ENCODE results near the gene SLC35A5. TPM values are rescaled to one million over a fixed set of nuclear protein-coding genes. Genes with fewer than 3 reads are reported as not detected.

Gene SLC35A5
- total and polyA plus RNA-seq, 2 of the 4 experiments (the other 2 are of a cell fraction), result 19.5 to 25.6 TPM

DNA sequence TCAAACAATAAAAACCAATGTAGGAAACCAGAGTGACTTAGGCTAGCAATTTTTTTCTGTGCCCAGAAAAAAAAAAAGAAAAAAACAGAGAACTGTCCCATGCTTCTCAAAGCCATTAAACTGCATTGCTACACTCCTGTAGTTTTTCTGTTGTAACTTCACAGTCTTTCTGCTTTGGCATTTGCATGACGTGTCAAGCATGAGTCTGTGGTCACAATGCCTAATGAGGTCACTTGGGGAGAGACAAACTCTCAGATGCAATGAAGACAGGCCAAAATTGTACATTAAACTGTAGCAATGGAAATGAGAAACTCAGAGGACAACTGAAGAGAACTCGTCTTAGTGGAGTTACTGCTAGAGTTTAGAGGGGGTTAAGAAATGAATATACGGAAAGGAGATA, 48.3 kb downstream of the SLC35A5 start:
- Histone ChIP-seq H3K4me3 (ENCODE audit: insufficient read depth, low read depth, low read length) (no peak overlapping the region), H2AK5ac (ENCODE audit: low read depth, low read length) (no peak overlapping the region), H3K4ac (ENCODE audit: low read depth, low read length) (no peak overlapping the region), H3K27me3 (ENCODE audit: control insufficient read depth, insufficient read depth, low read length) (no peaks in the 10 kb centered on the region), H3K9ac (ENCODE audit: low read depth, low read length) (no peak overlapping the region), H3K18ac (ENCODE audit: low read depth, low read length) (no peak overlapping the region), H2BK5ac (ENCODE audit: low read depth, low read length, poor library complexity, severe bottlenecking) (no peak overlapping the region), H3K79me1 (ENCODE audit: low read depth in 1 of 2, low read length in 2 of 2) (no peaks in the 10 kb centered on the region; a peak in 1 of 4 replicates), H3K23ac (ENCODE audit: low read depth, low read length) (no peak overlapping the region), H2BK20ac (ENCODE audit: low read depth, low read length) (no peak overlapping the region), H3K56ac (ENCODE audit: extremely low read depth, insufficient read depth, low read length) (no peak overlapping the region), H3K9me3 (ENCODE audit: control insufficient read depth, insufficient read depth, low read length) (no peaks in the 10 kb centered on the region), H3K27ac (ENCODE audit: insufficient read depth, low read length) (no peak overlapping the region), H2BK15ac (ENCODE audit: low read depth, low read length) (no peak overlapping the region), H4K8ac (ENCODE audit: low read depth in 2 of 2, low read length in 2 of 2) (no peak overlapping the region), H3K4me1 (ENCODE audit: control insufficient read depth, insufficient read depth, low read length) (no peaks in the 10 kb centered on the region), H2BK120ac (ENCODE audit: low read depth, low read length) (no peak overlapping the region), H2AK9ac (replicated peaks; ENCODE audit: low read depth, low read length, poor library complexity) (no peak overlapping the region), H3K36me3 (ENCODE audit: control insufficient read depth, insufficient read depth, low read length) (peaks cover 29% of the 10 kb centered on the region), H2AFZ (replicated peaks; ENCODE audit: low read length, poor library complexity) (no peak overlapping the region), H3K9me1 (ENCODE audit: insufficient read depth, low read length) (0 out of 2 replicates have a peak, but pooled peaks cover 3% of the 10 kb centered on the region), H4K5ac (ENCODE audit: low read depth, low read length) (no peak overlapping the region), H3K4me2 (ENCODE audit: low read depth, low read length) (no peak overlapping the region), H4K20me1 (ENCODE audit: insufficient read depth, low read length) (no peaks in the 10 kb centered on the region), H3K14ac (replicated peaks; ENCODE audit: low read depth, low read length) (no peak overlapping the region), H4K91ac (ENCODE audit: insufficient read depth, low read depth, low read length) (no peak overlapping the region)
- TF ChIP-seq MAZ (IDR thresholded peaks at IDR 0.05; ENCODE audit: borderline replicate concordance, low read depth, low read length) (no peak), CTCF (conservative IDR thresholded peaks at IDR 0.05; ENCODE audit: low read depth, low read length) (no peak), SMC3 (IDR thresholded peaks at IDR 0.05; ENCODE audit: low read depth, low read length) (no peak), FOS (IDR thresholded peaks at IDR 0.05; ENCODE audit: low read depth, low read length) (no peak), CHD1 (IDR thresholded peaks at IDR 0.05; ENCODE audit: low read depth, low read length) (no peak), MXI1 (IDR thresholded peaks at IDR 0.05; ENCODE audit: borderline replicate concordance, low read depth, low read length) (no peak), MAFK (IDR thresholded peaks at IDR 0.05; ENCODE audit: low read depth, low read length) (no peak), BHLHE40 (IDR thresholded peaks at IDR 0.05; ENCODE audit: low read depth, low read length) (no peak), RCOR1 (IDR thresholded peaks at IDR 0.05; ENCODE audit: insufficient replicate concordance, low read length) (no peak), POLR2A (IDR thresholded peaks at IDR 0.05; ENCODE audit: low read depth, low read length) (no peak), RAD21 (IDR thresholded peaks at IDR 0.05; ENCODE audit: low read length) (no peak), CEBPB (IDR thresholded peaks at IDR 0.05; ENCODE audit: low read depth, low read length) (no peak), NFE2L2 (IDR thresholded peaks at IDR 0.05; ENCODE audit: low read depth, low read length) (no peak)
- TF ChIP-seq, protein P1, sequence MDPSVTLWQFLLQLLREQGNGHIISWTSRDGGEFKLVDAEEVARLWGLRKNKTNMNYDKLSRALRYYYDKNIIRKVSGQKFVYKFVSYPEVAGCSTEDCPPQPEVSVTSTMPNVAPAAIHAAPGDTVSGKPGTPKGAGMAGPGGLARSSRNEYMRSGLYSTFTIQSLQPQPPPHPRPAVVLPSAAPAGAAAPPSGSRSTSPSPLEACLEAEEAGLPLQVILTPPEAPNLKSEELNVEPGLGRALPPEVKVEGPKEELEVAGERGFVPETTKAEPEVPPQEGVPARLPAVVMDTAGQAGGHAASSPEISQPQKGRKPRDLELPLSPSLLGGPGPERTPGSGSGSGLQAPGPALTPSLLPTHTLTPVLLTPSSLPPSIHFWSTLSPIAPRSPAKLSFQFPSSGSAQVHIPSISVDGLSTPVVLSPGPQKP (IDR thresholded peaks at IDR 0.05; ENCODE audit: borderline replicate concordance, low read depth, low read length), result no peak
- TF ChIP-seq, protein P2, sequence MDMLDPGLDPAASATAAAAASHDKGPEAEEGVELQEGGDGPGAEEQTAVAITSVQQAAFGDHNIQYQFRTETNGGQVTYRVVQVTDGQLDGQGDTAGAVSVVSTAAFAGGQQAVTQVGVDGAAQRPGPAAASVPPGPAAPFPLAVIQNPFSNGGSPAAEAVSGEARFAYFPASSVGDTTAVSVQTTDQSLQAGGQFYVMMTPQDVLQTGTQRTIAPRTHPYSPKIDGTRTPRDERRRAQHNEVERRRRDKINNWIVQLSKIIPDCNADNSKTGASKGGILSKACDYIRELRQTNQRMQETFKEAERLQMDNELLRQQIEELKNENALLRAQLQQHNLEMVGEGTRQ (IDR thresholded peaks at IDR 0.05; ENCODE audit: low read depth, low read length), result no peak
- dilution Hi-C loops (cut with HindIII; ENCODE audit: low sequenced_read_pairs, unreplicated experiment), result no loop called here
- WGBS, 2 experiments (ENCODE audit: extremely low coverage in 2 of 2, insufficient read length in 1 of 2), result 100% methylated on average over 1 of the region's 3 CpGs
- in situ Hi-C loops (cut with MboI; ENCODE audit: low sequenced_read_pairs), result no loop called here
- ATAC-seq (ENCODE audit: low read depth) (no peak), DNase-seq (peak; percentile 47)
- CTCF ChIA-PET, result no interaction called here
- BruUV-seq (replicated peaks), result no TSS peak
- POLR2A ChIA-PET (ENCODE audit: unreplicated experiment), result no interaction called here
- intact Hi-C loops (cut with micrococcal nuclease), result no loop called here

All from IMR-90 (cell line).